ENCODE measurements around the gene TNK2. TPM values are rescaled to one million over a fixed set of nuclear protein-coding genes. Genes with fewer than 3 reads are reported as not detected.
A peak's percentile ranks its signal among the peaks of the same experiment; 100 is the strongest.

Gene TNK2
- total RNA-seq, 5 donors from 2014 or later (not counting 1 experiment from before 2014, with no cell fraction given) = 159 to 198 (median 181) TPM

DNA sequence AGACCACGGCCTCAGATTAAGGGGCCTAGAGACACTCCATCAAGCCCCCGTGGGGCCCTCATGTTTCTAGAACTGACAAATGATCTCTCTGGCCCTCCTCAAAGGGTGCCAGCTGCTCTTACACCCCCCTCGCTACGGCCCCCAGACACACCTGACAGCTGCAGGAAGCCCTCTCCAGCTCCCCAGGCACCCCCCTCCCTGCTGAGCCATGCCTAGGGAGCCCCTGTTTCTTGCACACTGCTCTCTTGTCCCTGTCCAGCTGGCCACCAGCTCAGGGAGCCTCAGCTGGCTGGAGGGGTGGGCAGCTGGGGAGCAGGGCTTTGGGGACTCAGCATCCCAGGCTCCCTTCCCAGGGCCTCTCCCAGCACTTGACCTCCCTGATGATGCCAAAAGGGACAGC is 14.8 kb downstream of the TNK2 start:
- ATAC-seq (replicated peaks in 1 of 4) (no peak), DNase-seq (no peak)
- Mint-ChIP-seq H3K4me3 (peak overlapping the region in 1 of 3 donors; percentile 93), H3K4me1 (peaks cover 44 to 56% (median 44%) of the 10 kb centered on the region in 3 donors), H3K9me3 (no peaks in the 10 kb centered on the region), H3K36me3 (no peaks in the 10 kb centered on the region), H3K27me3 (no peaks in the 10 kb centered on the region), H3K27ac (no peak overlapping the region)
- no peak overlapping the region for H3K4me3 ChIP-seq (ENCODE audit: control insufficient read depth in 1 of 2, extremely low read depth in 1 of 2, low read length in 1 of 2)
- H3K27me3 ChIP-seq (replicated peaks in 1 of 2; ENCODE audit: control insufficient read depth in 2 of 2, extremely low read depth in 1 of 2, insufficient read depth in 2 of 2, low read length in 1 of 2) = no peaks in the 10 kb centered on the region
- no peak overlapping the region for H3K27ac ChIP-seq (ENCODE audit: low read length)
- WGBS (ENCODE audit: insufficient coverage) = 83% methylated on average over 2 of the region's 4 CpGs
- no peaks in the 10 kb centered on the region for H3K9me3 ChIP-seq
- H3K4me1 ChIP-seq (ENCODE audit: control insufficient read depth in 1 of 2, extremely low read depth in 1 of 2, insufficient read depth in 2 of 2, low read length in 2 of 2) = peaks cover 7 to 67% of the 10 kb centered on the region in 2 experiments
- ChIA-PET POLR2A (interaction anchor here in 1 of 2 donors (0.7 kb wide), 1 partner anchor 20 kb away, joined by 3 read pairs; no protein-coding TSS in a partner anchor), CTCF (interaction anchor here (0.6 to 2.1 kb wide), 4 partner anchors 14 to 345 kb away, joined by 3 to 13 read pairs (median 6); no protein-coding TSS in a partner anchor)
- H3K36me3 ChIP-seq (ENCODE audit: control insufficient read depth in 2 of 2, extremely low read depth in 1 of 2, insufficient read depth in 1 of 2, low read length in 1 of 2) = peaks cover 9 to 12% of the 10 kb centered on the region in 2 donors

DNA sequence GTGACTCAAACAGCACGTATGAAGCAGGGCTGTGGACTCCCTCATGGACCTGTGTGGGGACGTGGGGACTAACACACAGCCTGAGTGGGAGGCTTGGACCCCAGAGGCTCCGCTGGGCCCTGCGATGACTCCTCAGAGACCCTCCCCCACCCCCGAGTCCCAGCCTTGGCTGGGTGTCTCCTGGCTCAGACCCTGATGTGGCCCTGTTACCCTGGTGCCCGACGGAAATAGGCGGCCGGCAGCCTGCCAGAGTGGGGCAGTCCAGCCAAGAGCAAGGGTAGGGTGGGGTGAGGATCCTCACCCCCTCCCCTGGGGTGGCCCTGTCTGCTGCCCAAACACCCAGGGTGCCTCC is 15.3 kb downstream of the TNK2 start:
- H3K27me3 ChIP-seq (replicated peaks in 1 of 2; ENCODE audit: control insufficient read depth in 2 of 2, extremely low read depth in 1 of 2, insufficient read depth in 2 of 2, low read length in 1 of 2) = no peaks in the 10 kb centered on the region
- H3K27ac Mint-ChIP-seq = no peak overlapping the region
- ATAC-seq (replicated peaks in 1 of 4) (no peak), DNase-seq (no peak)
- peaks cover 39 to 52% (median 39%) of the 10 kb centered on the region in 3 donors for H3K4me1 Mint-ChIP-seq
- H3K36me3 ChIP-seq (ENCODE audit: control insufficient read depth in 2 of 2, extremely low read depth in 1 of 2, insufficient read depth in 1 of 2, low read length in 1 of 2) = peaks cover 13 to 17% of the 10 kb centered on the region in 2 donors
- POLR2A ChIA-PET = no interaction called here
- no peak overlapping the region for H3K27ac ChIP-seq (ENCODE audit: low read length)
- no peaks in the 10 kb centered on the region for H3K9me3 ChIP-seq
- H3K27me3 Mint-ChIP-seq = no peaks in the 10 kb centered on the region
- H3K4me1 ChIP-seq (ENCODE audit: control insufficient read depth in 1 of 2, extremely low read depth in 1 of 2, insufficient read depth in 2 of 2, low read length in 2 of 2) = peaks cover 7 to 62% of the 10 kb centered on the region in 2 experiments
- CTCF ChIA-PET = interaction anchor here in 1 of 2 donors (0.6 to 2.0 kb wide), 3 partner anchors 19 to 35 kb away, joined by 3 to 13 read pairs (median 3); no protein-coding TSS in a partner anchor
- H3K9me3 Mint-ChIP-seq = no peaks in the 10 kb centered on the region
- WGBS (ENCODE audit: insufficient coverage) = 71% methylated on average over 4 of the region's 9 CpGs
- H3K4me3 Mint-ChIP-seq = no peak overlapping the region
- H3K4me3 ChIP-seq (ENCODE audit: control insufficient read depth in 1 of 2, extremely low read depth in 1 of 2, low read length in 1 of 2) = no peak overlapping the region
- no peaks in the 10 kb centered on the region for H3K36me3 Mint-ChIP-seq

DNA sequence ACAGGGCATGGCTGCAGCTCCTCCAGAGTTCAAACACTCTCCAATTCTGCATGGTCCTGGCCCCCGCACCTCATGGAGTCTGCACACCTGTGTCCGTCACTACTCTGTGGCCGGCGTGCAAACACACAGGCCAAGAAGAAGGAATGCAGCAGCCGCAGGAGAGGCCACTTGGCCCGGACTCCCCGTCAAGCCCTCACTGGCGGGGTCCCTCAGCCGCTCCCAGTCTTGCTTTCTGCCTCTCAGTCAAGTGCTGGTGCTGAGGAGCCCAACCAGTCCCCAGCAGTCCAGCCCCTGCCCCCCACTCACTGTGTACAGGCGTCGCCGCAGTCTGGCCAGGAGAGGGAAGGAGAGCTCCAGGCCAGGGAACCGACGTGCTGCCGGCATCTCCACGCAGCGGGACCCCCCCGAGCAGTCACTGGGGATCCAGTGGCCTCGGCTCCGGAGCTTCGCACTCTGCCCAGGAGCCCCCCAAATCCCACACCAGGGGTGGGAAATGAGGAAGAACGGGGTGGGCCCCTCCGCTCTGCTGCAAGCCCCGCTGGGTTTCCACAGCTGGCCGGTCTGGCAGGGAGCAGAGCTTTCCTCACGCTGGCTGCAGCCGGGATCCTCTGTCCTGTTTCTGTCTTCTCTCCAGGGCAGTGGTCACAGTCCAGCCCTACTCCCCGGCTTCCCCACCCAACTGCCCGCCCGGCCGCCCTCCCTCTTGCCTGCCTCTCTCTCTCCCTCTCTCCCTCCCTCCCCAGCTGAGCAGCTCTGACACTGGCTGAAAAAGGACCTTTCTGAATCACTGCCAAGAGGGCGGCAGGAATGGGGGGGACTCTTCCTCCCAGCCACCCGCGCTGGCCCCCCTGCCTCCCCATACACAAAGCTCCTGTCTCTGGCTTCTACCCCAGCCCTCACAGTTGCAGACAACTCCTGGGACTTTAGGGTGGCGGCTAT is 16.0 kb downstream of the TNK2 start:
- ATAC-seq (replicated peaks in 1 of 4) (no peak), DNase-seq (no peak)
- H3K36me3 Mint-ChIP-seq = peaks cover 5% of the 10 kb centered on the region
- Histone ChIP-seq H3K27ac (ENCODE audit: low read length) (no peak overlapping the region), H3K9me3 (no peaks in the 10 kb centered on the region), H3K36me3 (ENCODE audit: control insufficient read depth in 2 of 2, extremely low read depth in 1 of 2, insufficient read depth in 1 of 2, low read length in 1 of 2) (peaks cover 13 to 23% of the 10 kb centered on the region in 2 donors), H3K4me1 (ENCODE audit: control insufficient read depth in 1 of 2, extremely low read depth in 1 of 2, insufficient read depth in 2 of 2, low read length in 2 of 2) (peaks cover 7 to 57% of the 10 kb centered on the region in 2 experiments), H3K27me3 (replicated peaks in 1 of 2; ENCODE audit: control insufficient read depth in 2 of 2, extremely low read depth in 1 of 2, insufficient read depth in 2 of 2, low read length in 1 of 2) (no peaks in the 10 kb centered on the region), H3K4me3 (ENCODE audit: control insufficient read depth in 1 of 2, extremely low read depth in 1 of 2, low read length in 1 of 2) (no peak overlapping the region)
- CTCF ChIA-PET = interaction anchor here in 1 of 2 donors (0.7 to 1.0 kb wide), 3 partner anchors 20 to 181 kb away, joined by 3 to 4 read pairs (median 3); no protein-coding TSS in a partner anchor
- peaks cover 34 to 45% (median 38%) of the 10 kb centered on the region in 3 donors for H3K4me1 Mint-ChIP-seq
- no peak overlapping the region for H3K4me3 Mint-ChIP-seq
- no peaks in the 10 kb centered on the region for H3K27me3 Mint-ChIP-seq
- H3K9me3 Mint-ChIP-seq = no peaks in the 10 kb centered on the region
- H3K27ac Mint-ChIP-seq = no peak overlapping the region
- 84% methylated on average over 12 of the region's 35 CpGs for WGBS (ENCODE audit: insufficient coverage)
- POLR2A ChIA-PET = no interaction called here

DNA sequence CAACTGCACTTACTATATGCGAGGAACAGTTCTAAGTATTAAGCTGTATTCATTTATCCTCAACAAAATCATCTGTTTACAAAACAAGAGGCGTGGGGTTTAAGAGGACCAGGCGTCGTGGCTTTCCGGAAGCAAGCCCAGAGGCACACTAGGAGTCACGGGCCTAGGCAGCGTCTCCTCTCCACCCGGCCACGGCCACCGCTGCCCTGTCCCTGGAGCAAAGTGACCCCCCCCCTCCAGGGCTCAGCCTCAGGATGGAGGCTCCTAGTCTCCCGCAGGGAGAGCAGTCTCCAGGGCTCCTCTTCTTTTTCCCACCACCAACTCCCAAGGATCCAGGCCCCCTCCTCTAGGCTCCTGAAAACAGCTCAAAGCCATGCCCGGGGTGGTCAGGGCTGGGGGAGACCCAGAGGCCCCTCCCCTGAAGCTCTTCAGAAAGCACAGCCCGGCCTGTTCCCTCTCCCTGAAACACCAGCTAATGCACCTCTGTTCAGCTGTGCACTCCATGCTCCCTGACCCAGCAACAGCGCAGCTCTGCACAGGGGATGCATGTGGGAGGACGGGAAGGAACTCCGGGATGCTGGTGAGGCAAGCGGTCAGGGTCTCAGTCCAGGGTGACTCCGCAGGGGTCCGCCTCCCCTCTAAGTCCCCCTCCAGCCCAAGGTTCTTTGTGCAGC is 16.8 kb downstream of the TNK2 start:
- ChIA-PET POLR2A (no interaction called here), CTCF (interaction anchor here in 1 of 2 donors (0.7 to 1.0 kb wide), 2 partner anchors 24 to 182 kb away, joined by 3 to 4 read pairs; no protein-coding TSS in a partner anchor)
- H3K4me3 Mint-ChIP-seq = no peak overlapping the region
- H3K27me3 Mint-ChIP-seq = no peaks in the 10 kb centered on the region
- H3K27ac ChIP-seq (ENCODE audit: low read length) = no peak overlapping the region
- H3K27me3 ChIP-seq (replicated peaks in 1 of 2; ENCODE audit: control insufficient read depth in 2 of 2, extremely low read depth in 1 of 2, insufficient read depth in 2 of 2, low read length in 1 of 2) = no peaks in the 10 kb centered on the region
- H3K4me3 ChIP-seq (ENCODE audit: control insufficient read depth in 1 of 2, extremely low read depth in 1 of 2, low read length in 1 of 2) = no peak overlapping the region
- DNase-seq (no peak), ATAC-seq (replicated peaks in 1 of 4) (no peak)
- H3K9me3 ChIP-seq = no peaks in the 10 kb centered on the region
- peaks cover 16 to 29% of the 10 kb centered on the region in 2 donors for H3K36me3 ChIP-seq (ENCODE audit: control insufficient read depth in 2 of 2, extremely low read depth in 1 of 2, insufficient read depth in 1 of 2, low read length in 1 of 2)
- H3K27ac Mint-ChIP-seq = no peak overlapping the region
- peaks cover 26 to 37% (median 30%) of the 10 kb centered on the region in 3 donors for H3K4me1 Mint-ChIP-seq
- H3K4me1 ChIP-seq (ENCODE audit: control insufficient read depth in 1 of 2, extremely low read depth in 1 of 2, insufficient read depth in 2 of 2, low read length in 2 of 2) = peaks cover 4 to 49% of the 10 kb centered on the region in 2 experiments
- 97% methylated on average over 11 of the region's 19 CpGs for WGBS (ENCODE audit: insufficient coverage)
- no peaks in the 10 kb centered on the region for H3K9me3 Mint-ChIP-seq
- H3K36me3 Mint-ChIP-seq = peaks cover 5% of the 10 kb centered on the region

- no peaks in the 10 kb centered on the region for H3K27me3 ChIP-seq (replicated peaks in 1 of 2; ENCODE audit: control insufficient read depth in 2 of 2, extremely low read depth in 1 of 2, insufficient read depth in 2 of 2, low read length in 1 of 2)
- no peak for DNase-seq
- POLR2A ChIA-PET = interaction anchor here in 1 of 2 donors (0.5 kb wide), 1 partner anchor 625 kb away, joined by 5 read pairs; no protein-coding TSS in a partner anchor
- WGBS (ENCODE audit: insufficient coverage) = 100% methylated on average over 3 of the region's 8 CpGs
- H3K4me1 Mint-ChIP-seq = peaks cover 21 to 34% (median 28%) of the 10 kb centered on the region in 3 donors
- peaks cover 7% of the 10 kb centered on the region for H3K36me3 Mint-ChIP-seq
- no peaks in the 10 kb centered on the region for H3K9me3 ChIP-seq
- H3K4me3 Mint-ChIP-seq = no peak overlapping the region
- peak overlapping the region in 1 of 2 donors; percentile 28 for H3K27ac Mint-ChIP-seq
- ATAC-seq (replicated peaks in 1 of 4) = no peak
- no peaks in the 10 kb centered on the region for H3K9me3 Mint-ChIP-seq
- peaks cover 0 to 40% of the 10 kb centered on the region in 2 experiments for H3K4me1 ChIP-seq (ENCODE audit: control insufficient read depth in 1 of 2, extremely low read depth in 1 of 2, insufficient read depth in 2 of 2, low read length in 2 of 2)
- no peaks in the 10 kb centered on the region for H3K27me3 Mint-ChIP-seq
- H3K27ac ChIP-seq (ENCODE audit: low read length) = no peak overlapping the region
- no peak overlapping the region for H3K4me3 ChIP-seq (ENCODE audit: control insufficient read depth in 1 of 2, extremely low read depth in 1 of 2, low read length in 1 of 2)
- peaks cover 21 to 40% of the 10 kb centered on the region in 2 donors for H3K36me3 ChIP-seq (ENCODE audit: control insufficient read depth in 2 of 2, extremely low read depth in 1 of 2, insufficient read depth in 1 of 2, low read length in 1 of 2)
- CTCF ChIA-PET = interaction anchor here (0.6 to 1.1 kb wide), 2 partner anchors 28 kb away, joined by 4 to 5 read pairs; no protein-coding TSS in a partner anchor
These were observed 18.5 kb downstream of the TNK2 start for GRCh38 chr3:195889870-195890295.

Measured in T-cell (primary cell).